ENCODE results near the gene TICRR.

The TICRR gene

DNA sequence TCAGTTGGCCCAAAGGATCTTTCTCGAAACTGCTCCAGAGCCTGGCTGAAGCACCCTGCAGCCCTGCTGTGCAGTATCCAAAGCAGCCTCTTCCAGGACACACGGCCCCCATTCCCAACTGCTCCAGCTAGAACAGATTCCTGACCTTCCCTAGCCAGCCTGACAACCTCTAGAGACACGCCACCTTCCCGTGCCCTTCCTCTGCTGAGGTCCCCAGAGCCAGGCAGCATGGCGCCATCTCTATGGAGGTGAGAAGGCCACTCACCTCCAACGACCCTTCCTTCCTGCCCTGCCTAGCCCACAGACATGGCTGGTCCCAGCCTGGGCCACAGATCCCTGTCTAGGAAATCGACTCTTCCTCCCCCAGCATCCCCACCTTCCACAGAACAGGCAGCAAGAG lies 76.9 kb downstream of the TICRR start:
- DNase-seq (ENCODE audit: low read depth in 2 of 2, low spot score in 1 of 2), result no peak

DNA sequence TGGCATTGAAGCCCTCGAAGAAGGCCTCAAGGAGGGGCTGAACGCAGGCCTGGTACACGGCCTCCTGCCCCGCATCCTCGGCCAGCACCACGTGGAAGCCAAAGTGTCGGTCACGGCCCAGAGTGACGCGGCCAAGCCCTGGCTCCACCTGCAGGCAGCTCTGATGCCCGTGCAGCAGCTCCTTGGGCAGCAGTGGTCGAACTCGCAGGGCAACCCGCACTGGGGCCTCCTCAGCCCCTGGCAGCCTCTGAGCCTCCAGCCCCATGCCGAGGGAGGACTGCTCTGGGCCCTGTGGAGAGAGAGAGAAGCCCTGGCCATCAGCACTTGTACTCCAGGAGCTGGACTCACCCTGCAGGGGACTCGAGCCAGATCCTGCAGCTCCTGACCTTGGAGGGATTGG lies 77.4 kb downstream of the TICRR start:
- DNase-seq (ENCODE audit: low read depth in 2 of 2, low spot score in 1 of 2), result no peak

DNA sequence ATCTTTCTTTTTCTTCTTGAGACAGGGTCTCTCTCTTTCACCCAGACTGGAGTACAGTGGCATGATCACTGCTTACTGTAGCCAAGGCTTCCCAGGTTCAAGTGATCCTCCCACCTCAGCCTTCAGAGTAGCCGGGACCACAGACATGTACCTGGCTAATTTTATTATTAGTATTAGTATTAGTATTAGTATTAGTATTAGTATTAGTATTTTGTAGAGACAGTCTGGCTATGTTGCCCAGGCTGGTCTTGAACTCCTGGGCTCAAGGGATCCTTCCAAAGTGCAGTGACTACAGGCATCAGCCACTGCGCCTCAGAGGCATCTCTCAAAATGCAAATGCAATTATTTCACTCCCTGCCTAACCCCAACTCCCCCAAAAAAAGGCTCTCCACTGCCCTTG lies 78.3 kb downstream of the TICRR start:
- DNase-seq (ENCODE audit: low read depth in 2 of 2, low spot score in 1 of 2), result no peak

DNA sequence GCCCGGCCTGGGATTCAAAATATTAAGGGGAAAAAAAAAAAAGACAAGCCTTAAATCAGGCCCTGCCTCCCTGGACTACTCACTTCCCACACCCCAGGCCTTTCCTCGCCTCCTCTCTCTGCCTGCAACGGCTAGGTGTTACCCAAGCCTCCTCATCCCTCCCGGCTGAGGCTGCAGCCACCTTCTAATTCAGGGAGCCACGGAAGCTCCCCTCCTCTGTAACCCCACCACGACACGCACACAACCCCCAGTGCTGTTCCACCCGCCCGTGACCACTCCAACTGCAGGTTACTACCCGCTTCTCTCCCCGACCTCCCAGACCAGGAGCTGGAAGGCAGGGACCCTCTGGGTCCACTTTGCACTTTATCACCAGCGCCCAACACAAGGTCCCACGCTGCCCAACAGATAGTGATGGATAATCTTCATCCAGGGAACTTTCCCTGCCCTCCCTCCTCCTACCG lies 79.1 kb downstream of the TICRR start:
- no peak for DNase-seq (ENCODE audit: low read depth in 2 of 2, low spot score in 1 of 2)

DNA sequence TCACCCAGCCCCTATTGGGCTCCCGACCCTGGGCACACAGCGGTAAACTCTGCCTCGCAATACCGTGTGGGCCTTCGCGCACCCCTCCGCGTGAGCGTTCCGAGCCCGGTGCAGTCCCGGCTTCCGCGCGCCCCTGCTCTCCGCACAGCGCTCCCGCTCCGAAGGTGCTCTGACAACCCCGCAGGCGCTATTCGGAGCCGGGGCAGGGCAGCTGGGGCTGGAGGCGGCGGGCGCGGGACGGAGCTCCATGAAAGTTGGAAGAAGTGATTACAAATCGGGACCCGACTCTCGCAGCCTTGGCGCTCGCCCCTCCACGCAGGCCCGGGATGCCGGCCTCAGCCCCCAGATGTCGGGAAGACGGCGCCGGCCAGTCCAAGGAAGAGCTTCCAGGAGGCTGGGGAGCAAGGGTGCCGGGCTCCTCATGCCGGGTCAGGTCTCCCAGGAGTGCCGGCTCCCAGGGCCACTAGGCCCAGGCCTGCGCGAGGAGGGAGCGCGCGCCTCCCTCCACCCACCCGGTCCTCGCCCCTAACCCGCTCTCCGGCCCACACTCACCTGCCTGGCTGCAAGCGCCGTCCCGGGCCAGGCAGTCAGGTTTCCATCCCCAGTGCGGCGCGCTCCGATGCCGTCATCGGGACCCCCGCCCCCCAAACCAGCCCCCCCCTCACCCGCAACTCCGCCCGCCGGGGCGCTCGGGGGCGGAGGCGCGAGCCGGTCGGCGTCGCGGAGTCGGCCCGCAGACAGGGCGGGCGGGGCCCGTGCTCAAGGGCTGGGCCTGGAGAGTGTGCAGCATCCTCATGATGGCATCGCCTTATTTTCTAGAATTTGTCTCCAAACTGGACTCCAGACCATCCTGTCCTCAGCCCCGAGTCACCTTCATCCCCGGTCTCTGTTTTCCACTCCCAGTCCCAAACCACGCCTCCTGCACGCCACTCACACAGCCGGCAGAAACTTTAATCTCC lies 79.9 kb downstream of the TICRR start, which contains the start of gene KIF7:
KIF7 (minus strand) TSS at position 621 of the 959 bp plus-strand sequence. CDS start 2,537 bp downstream, outside the sequence.
- DNase-seq (ENCODE audit: low read depth in 2 of 2, low spot score in 1 of 2), result no peak

DNA sequence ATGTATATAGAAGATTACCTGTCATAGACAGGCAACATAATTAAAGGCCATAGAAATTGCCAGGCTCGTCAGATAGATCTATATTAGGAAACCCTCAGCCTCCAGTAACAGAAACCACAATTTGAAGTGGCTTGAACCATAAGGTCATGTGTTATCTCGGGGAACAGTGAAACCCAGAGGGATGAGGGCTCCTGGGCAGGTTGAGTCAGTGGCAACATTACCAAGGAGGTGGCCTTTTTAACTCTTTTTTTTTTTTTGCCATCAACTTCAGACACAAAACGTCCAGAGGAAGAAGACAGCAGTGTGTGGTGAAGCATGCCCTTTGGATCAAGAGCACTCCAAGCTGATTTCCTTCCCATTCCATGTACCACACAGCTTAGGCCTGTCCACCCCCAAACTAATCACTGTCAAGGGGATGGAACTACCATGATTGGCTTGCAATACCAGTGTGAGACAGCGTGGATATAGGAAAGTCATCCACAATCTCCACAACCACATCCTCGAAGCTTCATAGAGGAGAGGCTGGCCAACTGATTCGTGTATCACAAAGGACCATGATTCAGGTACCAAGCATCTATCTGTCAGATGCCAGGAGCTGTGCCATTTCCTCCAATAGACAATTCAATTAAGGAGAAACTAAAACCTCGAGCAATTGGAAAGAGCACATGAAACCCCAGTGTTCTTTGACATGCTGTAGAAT lies 81.0 kb downstream of the TICRR start:
- no peak for DNase-seq (ENCODE audit: low read depth in 2 of 2, low spot score in 1 of 2)

DNA sequence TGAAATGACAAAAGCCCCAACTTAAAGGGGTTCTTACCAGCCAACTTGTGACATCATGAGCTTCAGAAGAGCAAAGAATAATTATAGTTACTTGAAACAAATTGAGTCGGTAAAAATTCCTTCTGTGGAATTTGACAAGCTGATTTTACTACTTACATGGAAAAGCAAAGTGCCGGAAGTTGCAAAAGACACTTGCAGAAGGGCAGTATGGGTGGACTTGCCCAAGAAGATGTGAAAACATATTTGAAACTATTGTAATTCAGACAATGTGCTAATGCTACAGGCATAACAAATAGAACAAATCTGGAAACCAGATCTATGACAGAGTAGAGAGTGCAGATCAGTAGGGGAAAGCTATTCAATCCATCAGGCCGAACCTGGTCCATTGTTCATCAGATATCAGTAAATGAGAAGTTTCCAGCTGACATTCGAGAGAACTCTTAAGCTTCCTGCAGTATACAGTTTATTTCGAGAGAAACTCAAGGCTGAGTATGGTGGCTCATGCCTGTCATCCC lies 82.5 kb downstream of the TICRR start:
- DNase-seq (ENCODE audit: low read depth in 2 of 2, low spot score in 1 of 2), result no peak

DNA sequence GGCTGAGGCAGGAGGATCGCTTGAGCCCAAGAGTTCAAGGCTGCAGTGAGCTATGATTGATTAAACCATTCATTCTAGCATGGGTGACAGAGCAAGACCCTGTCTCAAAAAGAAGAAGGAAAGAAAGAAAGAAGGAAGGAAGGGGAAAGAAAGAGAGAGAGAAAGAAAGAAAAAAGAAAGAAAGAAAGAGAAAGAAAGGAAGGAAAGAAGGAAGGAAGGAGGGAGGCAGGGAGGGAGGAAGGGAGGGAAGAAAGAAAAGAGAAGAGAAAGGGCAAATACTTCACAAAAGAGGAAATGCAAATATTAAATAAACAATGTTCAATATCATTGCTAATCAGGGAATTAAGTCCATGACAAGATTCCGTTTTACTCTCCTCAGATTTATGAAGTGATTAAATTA lies 84.0 kb downstream of the TICRR start:
- DNase-seq (ENCODE audit: low read depth in 2 of 2, low spot score in 1 of 2), result no peak

DNA sequence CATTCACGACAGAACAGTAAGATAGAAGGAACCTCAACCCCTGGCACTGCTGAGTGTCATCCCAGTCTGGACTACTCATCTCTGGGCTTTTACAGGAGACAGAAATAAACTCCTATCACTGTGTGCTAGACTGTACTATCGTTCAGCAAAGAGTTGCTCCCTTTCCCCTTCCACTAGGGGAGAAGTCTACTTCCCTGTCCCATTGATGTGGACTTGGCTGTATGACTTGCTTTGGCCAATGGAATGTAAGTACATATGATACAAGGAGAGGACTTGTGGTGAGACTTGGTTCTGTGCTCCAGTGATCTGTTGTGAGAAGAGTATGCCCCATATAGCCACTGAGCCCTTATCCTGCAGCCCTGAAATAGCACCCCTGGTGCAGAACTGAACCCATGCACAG lies 85.3 kb downstream of the TICRR start:
- no peak for DNase-seq (ENCODE audit: low read depth in 2 of 2, low spot score in 1 of 2)

DNA sequence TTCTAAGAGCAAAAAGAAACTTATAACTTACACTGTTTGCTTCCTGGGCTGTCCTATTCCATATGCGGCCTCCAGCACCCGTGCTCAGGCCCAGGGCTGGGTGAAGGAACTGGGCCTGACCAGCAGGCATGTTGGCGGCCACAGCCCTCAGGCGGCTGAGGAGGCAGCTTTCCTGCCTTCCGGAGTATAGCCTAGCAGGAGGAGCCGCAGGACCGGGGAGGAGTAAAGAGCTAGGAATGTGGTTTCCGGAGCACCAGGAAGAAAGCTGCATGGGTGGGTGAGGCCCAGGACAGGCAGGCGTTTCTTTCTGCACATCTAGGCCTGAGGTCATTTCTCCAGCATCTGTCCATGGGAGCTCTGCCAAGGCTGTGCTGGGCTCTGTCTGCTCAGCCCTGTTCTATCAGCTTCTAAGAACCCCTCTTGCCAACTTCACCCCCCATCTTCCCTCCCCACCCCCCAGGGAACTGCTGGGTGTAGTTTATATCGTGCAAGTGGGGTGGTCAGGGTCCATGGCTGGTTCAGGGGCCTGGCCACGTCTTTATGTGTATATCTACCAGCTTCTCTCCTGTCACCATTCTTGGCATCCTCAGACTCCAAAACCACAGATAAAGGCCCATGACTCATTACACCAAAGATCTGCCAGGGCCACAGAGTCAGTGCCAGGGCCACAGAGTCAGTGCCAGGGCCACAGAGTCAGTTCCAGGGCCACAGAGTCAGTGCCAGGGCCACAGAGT lies 87.8 kb downstream of the TICRR start:
- DNase-seq (ENCODE audit: low read depth in 2 of 2, low spot score in 1 of 2), result no peak

DNA sequence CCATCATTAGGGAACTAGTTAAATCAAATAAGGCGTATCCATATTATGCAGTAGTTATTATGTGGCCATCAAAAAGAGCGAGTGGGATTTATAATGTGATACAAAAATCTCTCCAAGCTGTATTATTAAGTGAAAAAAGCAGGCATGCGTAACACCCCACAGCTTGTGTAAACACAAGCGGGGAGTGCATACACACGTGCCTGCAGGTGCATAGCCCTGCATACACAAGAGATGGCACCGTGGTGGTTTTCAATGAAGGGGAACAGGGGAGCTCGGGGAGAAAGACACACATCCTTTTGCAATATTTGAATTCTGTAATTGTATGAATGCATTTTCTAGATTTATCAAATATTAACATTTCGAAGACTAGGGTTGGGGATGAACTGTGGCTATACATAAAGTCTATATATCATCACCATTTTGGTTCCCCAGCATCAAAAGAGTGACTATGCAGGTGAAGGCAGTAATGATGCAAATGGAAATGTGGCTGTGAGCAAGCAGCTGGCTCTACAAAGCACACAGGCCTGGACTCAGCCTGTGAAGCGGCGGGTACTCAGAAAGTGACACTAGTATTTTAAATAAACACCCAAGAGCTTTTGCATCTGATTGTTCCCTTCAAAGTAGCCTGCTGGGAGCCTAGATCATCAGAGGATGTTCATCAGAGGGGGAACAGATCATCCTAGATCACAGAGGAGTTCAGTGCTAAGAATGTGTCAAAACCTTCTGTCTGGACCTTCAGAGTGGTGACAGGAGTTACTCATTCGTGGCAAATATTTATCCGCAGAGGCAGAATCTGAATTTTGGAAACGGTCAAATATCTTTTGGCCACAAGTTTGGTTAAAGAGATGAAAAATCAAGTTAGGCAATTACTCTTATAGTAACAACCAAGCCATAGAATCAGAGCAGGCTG lies 89.4 kb downstream of the TICRR start:
- DNase-seq (ENCODE audit: low read depth in 2 of 2, low spot score in 1 of 2), result no peak

DNA sequence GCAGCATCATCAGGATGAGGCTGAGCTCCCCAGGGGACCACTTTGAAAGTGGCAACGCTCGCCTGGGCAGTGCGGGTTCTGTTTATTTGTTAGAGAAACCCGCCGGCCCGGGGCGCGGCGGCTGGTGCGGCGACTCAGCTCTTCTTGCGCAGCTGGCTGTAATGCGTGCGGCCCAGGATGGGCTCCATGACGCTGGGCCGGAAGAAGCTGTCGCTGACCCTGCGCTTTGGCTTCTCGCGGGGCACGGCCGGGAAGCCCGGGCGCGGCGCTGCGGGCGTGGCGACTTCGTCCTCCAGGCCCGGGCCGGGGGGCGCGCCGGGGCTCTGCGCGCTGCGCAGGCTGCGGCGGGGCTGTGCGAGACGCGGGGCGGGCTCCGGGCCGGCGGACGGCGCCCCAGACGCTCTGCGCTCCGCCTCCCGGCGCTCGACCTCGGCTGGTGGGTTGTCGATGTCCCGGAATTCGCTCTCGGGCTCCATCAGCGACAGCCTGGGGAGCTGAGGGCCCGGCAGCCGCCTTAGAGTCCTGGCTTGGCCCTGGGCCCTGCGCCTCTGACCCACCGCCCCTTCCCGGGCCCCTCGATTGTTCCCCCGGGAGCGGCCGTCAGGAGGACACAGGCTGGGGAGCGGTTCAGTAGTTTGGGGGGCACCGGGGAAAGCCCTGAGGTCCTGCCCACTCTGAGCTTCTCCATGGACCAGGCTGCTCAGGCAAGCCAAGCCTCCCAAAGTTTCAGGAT lies 90.3 kb downstream of the TICRR start:
- DNase-seq (ENCODE audit: low read depth in 2 of 2, low spot score in 1 of 2), result no peak

DNA sequence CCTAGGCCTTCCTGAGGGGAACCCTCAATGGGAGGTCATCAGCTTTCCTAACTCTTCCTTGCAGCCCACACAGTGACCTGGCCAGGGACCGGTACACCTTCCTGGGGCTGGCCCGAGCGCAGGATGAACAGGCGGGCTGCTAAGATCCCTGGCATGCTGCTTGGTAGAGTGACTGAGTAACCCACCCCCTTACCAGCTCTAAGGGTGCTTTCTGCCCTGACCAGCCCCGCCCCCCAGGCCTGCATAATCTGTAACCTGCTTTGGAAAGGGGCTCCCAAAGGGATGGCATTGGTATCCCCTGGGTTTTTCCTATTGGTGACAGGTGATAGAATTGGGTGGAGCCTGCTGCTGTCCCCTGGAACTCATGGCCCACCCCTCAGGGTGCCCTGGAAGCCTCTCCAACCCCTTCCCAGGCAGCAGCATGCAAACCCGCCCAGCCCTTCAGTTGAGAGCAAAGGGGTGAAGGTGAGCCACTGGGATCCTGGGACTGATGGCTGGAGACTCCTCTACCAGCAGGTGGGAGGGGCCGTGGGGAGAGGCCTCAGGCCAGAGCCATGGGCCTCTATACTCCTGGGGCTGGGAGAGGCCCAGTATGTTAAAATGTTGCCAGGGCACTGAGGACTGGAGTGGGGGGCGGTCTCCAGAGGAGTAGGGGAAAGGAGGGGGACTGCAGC lies 91.1 kb downstream of the TICRR start:
- DNase-seq (ENCODE audit: low read depth in 2 of 2, low spot score in 1 of 2), result no peak

DNA sequence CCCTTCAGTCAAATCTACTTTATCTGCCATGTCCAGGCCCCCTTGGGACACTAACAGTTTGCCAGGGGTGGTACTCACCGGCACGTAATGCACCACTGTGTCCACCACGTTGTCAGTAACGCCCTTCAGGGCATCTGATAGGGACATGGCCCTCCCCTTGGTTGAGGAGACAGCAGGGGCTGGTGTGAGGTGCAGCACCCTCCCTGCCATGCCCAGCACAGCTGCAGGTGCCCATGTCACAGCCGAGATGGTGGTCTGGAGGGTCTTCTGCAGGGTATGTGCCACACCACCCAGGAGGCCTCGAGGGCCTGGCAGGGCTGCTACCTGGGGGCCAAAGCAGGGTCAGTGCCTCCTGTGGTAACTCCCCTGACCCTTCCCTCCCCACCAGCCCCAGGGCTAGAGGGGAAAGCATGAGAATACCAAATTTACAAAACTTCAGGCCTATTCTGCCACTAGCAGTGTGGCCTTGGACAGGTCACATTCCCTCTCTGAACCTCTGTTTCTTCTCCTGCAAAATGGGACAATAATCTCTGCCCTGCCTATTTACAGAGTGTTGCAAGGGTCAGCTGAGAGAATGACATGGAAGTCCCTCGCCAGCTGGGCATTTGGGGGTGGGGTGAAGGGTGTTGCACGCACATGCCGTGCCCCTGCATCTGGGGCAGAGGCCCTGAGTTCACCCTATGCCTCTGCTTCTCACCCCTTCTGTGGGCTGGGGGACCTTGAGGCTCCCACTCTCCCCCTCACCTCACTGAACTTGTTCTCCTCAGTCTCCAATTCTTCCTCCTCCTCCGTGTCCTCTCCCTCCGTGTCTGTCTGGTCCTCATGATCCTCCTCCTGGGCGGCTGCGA lies 91.8 kb downstream of the TICRR start:
- no peak for DNase-seq (ENCODE audit: low read depth in 2 of 2, low spot score in 1 of 2)

DNA sequence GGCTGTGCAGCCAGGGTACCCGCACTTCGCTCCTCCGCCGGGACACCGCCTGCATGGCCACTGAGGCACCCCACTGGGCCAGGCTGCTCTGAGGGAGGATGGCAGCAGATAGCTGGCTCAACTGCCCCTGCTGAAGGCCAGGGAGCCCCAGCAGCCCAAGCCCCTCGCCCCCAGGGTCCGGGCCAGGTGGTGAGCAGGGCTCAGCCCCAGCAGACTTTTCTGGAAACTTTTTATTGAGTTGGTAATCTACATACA lies 92.4 kb downstream of the TICRR start:
- no peak for DNase-seq (ENCODE audit: low read depth in 2 of 2, low spot score in 1 of 2)

DNA sequence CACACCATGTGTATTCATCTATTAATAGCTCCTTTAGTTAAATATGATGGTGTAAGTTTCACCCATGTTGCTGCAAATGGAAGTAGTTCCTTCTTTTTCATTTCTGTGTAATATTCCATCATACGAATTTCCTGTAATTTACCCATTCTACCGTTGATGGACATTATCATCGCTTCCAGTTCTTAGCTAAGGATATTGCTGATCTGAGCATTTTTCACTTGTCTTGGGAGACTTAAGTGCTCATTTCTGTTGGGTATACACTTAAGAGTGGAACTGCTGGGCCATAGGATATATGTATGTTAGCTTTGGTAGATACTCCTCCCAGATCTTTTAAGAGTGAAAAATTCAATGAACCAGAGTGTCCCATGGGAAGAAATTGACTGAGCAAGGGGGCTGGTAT lies 92.9 kb downstream of the TICRR start:
- DNase-seq (ENCODE audit: low read depth in 2 of 2, low spot score in 1 of 2), result no peak

DNA sequence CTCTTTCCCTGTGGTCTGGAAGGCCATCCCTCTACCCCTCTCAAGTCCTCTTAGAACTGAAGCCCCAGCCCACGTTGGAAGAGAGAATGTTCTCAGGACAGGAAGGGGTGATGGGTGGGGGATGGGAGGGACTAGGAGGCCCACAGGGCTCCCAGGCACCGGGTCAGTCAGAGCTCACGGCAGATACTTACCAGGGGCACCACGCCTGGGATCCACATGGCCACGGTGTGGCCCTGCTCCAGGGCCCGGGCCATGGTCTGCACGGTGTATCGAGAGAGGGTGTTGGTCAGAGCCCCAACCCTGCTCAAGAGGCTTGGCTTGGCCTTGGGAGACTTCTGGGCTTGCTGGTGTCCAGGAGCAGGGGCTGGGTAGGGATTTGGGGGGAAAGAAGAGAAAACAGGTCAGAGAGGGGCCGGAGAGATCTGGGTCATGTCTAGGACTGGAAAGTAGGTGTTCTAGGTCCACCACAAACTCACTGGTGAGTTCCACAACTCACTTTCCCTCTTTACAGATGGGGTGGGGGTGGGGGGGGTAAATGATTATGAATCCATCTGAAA lies 94.1 kb downstream of the TICRR start:
- DNase-seq (ENCODE audit: low read depth in 2 of 2, low spot score in 1 of 2), result no peak

DNA sequence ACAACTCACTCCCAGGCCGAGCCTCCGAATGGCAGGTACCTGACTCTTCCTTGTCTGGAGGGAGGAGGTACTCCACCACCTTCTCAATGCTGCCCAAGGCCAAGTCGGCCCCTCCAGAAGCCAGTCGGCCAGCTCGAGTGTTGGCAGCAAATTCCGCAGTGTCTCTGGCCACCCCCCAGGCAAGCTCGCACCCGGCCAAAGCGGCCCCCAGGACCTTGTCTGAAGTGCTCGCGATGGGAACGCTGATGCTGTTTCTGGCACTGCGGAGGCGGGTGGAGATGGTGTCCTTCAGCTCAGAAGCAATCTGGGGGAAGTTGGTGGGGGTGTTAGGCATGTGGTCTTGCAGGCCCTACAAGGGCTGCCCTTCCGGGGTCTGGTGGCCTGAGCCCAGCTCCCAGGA lies 94.7 kb downstream of the TICRR start:
- DNase-seq (ENCODE audit: low read depth in 2 of 2, low spot score in 1 of 2), result no peak

Measured in stimulated activated CD8-positive, alpha-beta memory T cell treated with anti-CD3 and anti-CD28 coated beads, Interleukin-4, amount 100 ng/mL, for 4 hours (primary cell).